Left colon (tissue), 2 donors: ENCODE data around the gene ZEB2. TPM values are rescaled to one million over a fixed set of nuclear protein-coding genes. Genes with fewer than 3 reads are reported as not detected.

ENCODE experiments used
- ATAC-seq: fragments of 200-7000 bp; cut with Tn5 transposase; one replicate; pipeline ENCODE4 v1.9.1; 2020; ENCODE audit warnings: mild to moderate bottlenecking, moderate library complexity
- DNase-seq, 2 donors: peaks; one replicate each; pipeline ENCODE4 v3.0.0-alpha.2; 2020
- intact Hi-C, 2 donors: fragments of 100-400 bp; cut with DNase I in 1 of 2; cut with micrococcal nuclease in 1 of 2; formaldehyde crosslinking; loops; one replicate each; pipeline versions ENCODE4 v1.11.2 to v1.14.0; 2022; cut with DNase I, micrococcal nuclease
- long read RNA-seq: library from polyadenylated mRNA; unstranded; transcript quantifications from one replicate; pipeline ENCODE4 v2.0.0, GENCODE V29; 2021
- total RNA-seq, 2 donors: library from RNA; stranded (reverse); fragmentation: NEBNext Ultra II Directional; extraction: Animal tissue kit (Norgen Biotek cat#: 25700); gene quantifications; one replicate each; pipeline ENCODE4 v1.2.1, GENCODE V29; 2021
- donor health status: DM: no; HTN: no; CAD: no.
- donor health status: DM: yes; HTN: yes; CAD: no.

The ZEB2 gene
- 10 to 100 TPM; 15.4 to 41.1 TPM for total RNA-seq
- long read RNA-seq, full-length matches to known transcripts, result 1 of 1 reads
- long read RNA-seq, partial matches to known transcripts, result 0 of 1 reads
- long read RNA-seq, other reads (novel, unspliced or antisense), result 0 of 1 reads

GRCh38 chr2:144519934-144520731 lies at the start of gene ZEB2:
Gene ZEB2, minus strand, starts transcription at chr2:144520119. Its CDS starts 2,769 bp downstream, at chr2:144517350.
- intact Hi-C loops, result loop anchor here in 1 of 2 donors (10.0 kb wide), 1 partner anchor 1085 kb away; no protein-coding TSS in a partner anchor
- DNase-seq (peak in 1 of 2 donors; percentile 38), ATAC-seq (peak; percentile 34)

GRCh38 chr2:144567745-144568144 lies 47.8 kb upstream of the ZEB2 start:
- intact Hi-C loops, result no loop called here
- ATAC-seq, result no peak
- DNase-seq, result no peak

- DNase-seq, result no peak
- intact Hi-C loops, result no loop called here
- no peak for ATAC-seq
These were observed 46.5 kb upstream of the ZEB2 start for GRCh38 chr2:144566448-144566847.

- ATAC-seq, result no peak
- intact Hi-C loops, result no loop called here
- DNase-seq, result no peak
These were observed 40.3 kb upstream of the ZEB2 start for GRCh38 chr2:144560251-144560650.

- DNase-seq (no peak), ATAC-seq (no peak)
- intact Hi-C loops, result no loop called here
These were observed 39.8 kb upstream of the ZEB2 start for GRCh38 chr2:144559681-144560080.

- DNase-seq, result no peak
- intact Hi-C loops, result no loop called here
- ATAC-seq, result no peak
These were observed 39.3 kb upstream of the ZEB2 start for GRCh38 chr2:144559242-144559641.

GRCh38 chr2:144554492-144555210 lies 34.7 kb upstream of the ZEB2 start:
- intact Hi-C loops, result no loop called here
- no peak for ATAC-seq
- no peak for DNase-seq

- ATAC-seq (no peak), DNase-seq (no peak)
- intact Hi-C loops, result no loop called here
These were observed 33.5 kb upstream of the ZEB2 start for GRCh38 chr2:144553379-144553778.

GRCh38 chr2:144552821-144553220 lies 32.9 kb upstream of the ZEB2 start:
- no peak for DNase-seq
- intact Hi-C loops, result no loop called here
- ATAC-seq, result no peak

- no peak for DNase-seq
- no peak for ATAC-seq
- intact Hi-C loops, result no loop called here
These were observed 31.0 kb upstream of the ZEB2 start for GRCh38 chr2:144550911-144551310.

GRCh38 chr2:144550084-144550483 lies 30.2 kb upstream of the ZEB2 start:
- DNase-seq (no peak), ATAC-seq (no peak)
- intact Hi-C loops, result no loop called here

- ATAC-seq (no peak), DNase-seq (no peak)
- intact Hi-C loops, result no loop called here
These were observed 28.7 kb upstream of the ZEB2 start for GRCh38 chr2:144548532-144549191.

GRCh38 chr2:144548088-144548487 lies 28.2 kb upstream of the ZEB2 start:
- no peak for ATAC-seq
- intact Hi-C loops, result no loop called here
- DNase-seq, result no peak

- no peak for DNase-seq
- intact Hi-C loops, result no loop called here
- no peak for ATAC-seq
These were observed 27.6 kb upstream of the ZEB2 start for GRCh38 chr2:144547494-144547893.

- DNase-seq (no peak), ATAC-seq (no peak)
- intact Hi-C loops, result no loop called here
These were observed 27.0 kb upstream of the ZEB2 start for GRCh38 chr2:144546933-144547332.

GRCh38 chr2:144545787-144546186 lies 25.9 kb upstream of the ZEB2 start:
- no peak for ATAC-seq
- DNase-seq, result no peak
- intact Hi-C loops, result no loop called here

GRCh38 chr2:144544053-144544452 lies 24.1 kb upstream of the ZEB2 start:
- intact Hi-C loops, result no loop called here
- ATAC-seq (no peak), DNase-seq (no peak)

GRCh38 chr2:144541396-144541795 lies 21.5 kb upstream of the ZEB2 start:
- intact Hi-C loops, result no loop called here
- DNase-seq, result no peak
- ATAC-seq, result no peak

- DNase-seq (no peak), ATAC-seq (no peak)
- intact Hi-C loops, result no loop called here
These were observed 19.4 kb upstream of the ZEB2 start for GRCh38 chr2:144539289-144539782.
